ENCODE results near the gene BRD7. TPM values are rescaled to one million over a fixed set of nuclear protein-coding genes. Genes with fewer than 3 reads are reported as not detected.
A peak's percentile ranks its signal among the peaks of the same experiment; 100 is the strongest.

The BRD7 gene
- total and polyA plus RNA-seq, 2 of the 13 experiments (the other 11 are each of a cell fraction or from before 2014, with no cell fraction given) = 82.3 to 149 TPM

DNA sequence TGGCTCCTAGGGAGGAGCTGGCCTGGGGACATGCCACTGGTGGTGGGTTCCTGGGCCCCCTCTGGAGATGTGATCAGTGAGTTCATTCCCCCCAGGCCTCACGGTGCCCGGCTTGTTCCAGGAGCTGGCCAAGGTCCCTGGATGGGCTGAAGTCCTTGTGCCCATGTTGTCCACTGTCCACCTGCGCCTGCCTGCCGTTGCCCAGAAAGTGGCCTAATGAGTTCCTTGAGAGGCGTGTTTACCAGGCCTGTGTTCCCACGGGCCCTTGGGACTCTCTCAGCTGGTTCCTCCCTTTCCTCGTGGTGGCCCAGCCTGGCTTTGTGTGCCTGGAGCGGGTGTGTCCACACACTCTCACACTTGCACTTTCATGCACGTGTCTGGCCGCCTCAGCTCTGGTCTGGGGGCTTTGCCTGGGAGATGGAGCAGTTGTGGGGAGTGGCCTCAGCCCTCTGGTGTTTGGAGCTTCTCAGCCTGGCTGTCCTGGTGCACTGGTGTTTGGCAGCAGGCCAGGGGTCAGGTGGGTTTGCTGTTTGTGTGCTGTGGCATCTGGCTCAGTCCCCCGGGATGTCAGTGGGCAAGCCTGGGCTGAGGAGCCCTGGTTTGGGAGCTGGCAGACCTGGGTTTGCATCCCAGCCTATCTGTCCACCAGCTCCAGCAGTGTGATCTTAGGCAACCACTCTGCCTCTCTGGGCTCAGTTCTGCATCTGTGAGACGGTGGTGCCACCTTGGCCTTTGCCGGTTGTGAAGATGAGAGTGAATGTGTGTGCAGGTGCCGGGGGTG, 84.5 kb downstream of the BRD7 start (continued):
- TF ChIP-seq, protein P1, sequence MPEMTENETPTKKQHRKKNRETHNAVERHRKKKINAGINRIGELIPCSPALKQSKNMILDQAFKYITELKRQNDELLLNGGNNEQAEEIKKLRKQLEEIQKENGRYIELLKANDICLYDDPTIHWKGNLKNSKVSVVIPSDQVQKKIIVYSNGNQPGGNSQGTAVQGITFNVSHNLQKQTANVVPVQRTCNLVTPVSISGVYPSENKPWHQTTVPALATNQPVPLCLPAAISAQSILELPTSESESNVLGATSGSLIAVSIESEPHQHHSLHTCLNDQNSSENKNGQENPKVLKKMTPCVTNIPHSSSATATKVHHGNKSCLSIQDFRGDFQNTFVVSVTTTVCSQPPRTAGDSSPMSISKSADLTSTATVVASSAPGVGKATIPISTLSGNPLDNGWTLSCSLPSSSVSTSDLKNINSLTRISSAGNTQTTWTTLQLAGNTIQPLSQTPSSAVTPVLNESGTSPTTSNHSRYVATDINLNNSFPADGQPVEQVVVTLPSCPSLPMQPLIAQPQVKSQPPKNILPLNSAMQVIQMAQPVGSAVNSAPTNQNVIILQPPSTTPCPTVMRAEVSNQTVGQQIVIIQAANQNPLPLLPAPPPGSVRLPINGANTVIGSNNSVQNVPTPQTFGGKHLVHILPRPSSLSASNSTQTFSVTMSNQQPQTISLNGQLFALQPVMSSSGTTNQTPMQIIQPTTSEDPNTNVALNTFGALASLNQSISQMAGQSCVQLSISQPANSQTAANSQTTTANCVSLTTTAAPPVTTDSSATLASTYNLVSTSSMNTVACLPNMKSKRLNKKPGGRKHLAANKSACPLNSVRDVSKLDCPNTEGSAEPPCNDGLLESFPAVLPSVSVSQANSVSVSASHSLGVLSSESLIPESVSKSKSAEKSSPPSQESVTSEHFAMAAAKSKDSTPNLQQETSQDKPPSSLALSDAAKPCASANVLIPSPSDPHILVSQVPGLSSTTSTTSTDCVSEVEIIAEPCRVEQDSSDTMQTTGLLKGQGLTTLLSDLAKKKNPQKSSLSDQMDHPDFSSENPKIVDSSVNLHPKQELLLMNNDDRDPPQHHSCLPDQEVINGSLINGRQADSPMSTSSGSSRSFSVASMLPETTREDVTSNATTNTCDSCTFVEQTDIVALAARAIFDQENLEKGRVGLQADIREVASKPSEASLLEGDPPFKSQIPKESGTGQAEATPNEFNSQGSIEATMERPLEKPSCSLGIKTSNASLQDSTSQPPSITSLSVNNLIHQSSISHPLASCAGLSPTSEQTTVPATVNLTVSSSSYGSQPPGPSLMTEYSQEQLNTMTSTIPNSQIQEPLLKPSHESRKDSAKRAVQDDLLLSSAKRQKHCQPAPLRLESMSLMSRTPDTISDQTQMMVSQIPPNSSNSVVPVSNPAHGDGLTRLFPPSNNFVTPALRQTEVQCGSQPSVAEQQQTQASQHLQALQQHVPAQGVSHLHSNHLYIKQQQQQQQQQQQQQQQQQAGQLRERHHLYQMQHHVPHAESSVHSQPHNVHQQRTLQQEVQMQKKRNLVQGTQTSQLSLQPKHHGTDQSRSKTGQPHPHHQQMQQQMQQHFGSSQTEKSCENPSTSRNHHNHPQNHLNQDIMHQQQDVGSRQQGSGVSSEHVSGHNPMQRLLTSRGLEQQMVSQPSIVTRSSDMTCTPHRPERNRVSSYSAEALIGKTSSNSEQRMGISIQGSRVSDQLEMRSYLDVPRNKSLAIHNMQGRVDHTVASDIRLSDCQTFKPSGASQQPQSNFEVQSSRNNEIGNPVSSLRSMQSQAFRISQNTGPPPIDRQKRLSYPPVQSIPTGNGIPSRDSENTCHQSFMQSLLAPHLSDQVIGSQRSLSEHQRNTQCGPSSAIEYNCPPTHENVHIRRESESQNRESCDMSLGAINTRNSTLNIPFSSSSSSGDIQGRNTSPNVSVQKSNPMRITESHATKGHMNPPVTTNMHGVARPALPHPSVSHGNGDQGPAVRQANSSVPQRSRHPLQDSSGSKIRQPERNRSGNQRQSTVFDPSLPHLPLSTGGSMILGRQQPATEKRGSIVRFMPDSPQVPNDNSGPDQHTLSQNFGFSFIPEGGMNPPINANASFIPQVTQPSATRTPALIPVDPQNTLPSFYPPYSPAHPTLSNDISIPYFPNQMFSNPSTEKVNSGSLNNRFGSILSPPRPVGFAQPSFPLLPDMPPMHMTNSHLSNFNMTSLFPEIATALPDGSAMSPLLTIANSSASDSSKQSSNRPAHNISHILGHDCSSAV (CRISPR knock-in tag; IDR thresholded peaks at IDR 0.05; ENCODE audit: borderline replicate concordance) = no peak
- TF ChIP-seq REXO4 (CRISPR knock-in tag; IDR thresholded peaks at IDR 0.05; ENCODE audit: borderline replicate concordance) (no peak), ZMYM3 (CRISPR knock-in tag; IDR thresholded peaks at IDR 0.05) (peak; percentile 21; the same call in 1 of the 2 replicates), YY1 (IDR thresholded peaks at IDR 0.05; ENCODE audit: insufficient read depth, insufficient replicate concordance, low read depth, low read length) (no peak), NFE2L1 (CRISPR knock-in tag; IDR thresholded peaks at IDR 0.05; ENCODE audit: borderline replicate concordance) (0 out of 2 replicates have a peak, but pooled peaks have one; percentile 52), ZNF891 (CRISPR knock-in tag; IDR thresholded peaks at IDR 0.05) (0 out of 2 replicates have a peak, but pooled peaks have one; percentile 48), MATR3 (CRISPR knock-in tag; IDR thresholded peaks at IDR 0.05) (0 out of 2 replicates have a peak, but pooled peaks have one; percentile 13), HNRNPL (IDR thresholded peaks at IDR 0.05; ENCODE audit: low read depth, low read length) (peak; percentile 32; the same call in 1 of the 2 replicates), KLF16 (CRISPR knock-in tag; IDR thresholded peaks at IDR 0.05) (0 out of 4 replicates have a peak, but pooled peaks of 1 of the 2 experiments have one; percentile 49), ZNF235 (CRISPR knock-in tag; IDR thresholded peaks at IDR 0.05; ENCODE audit: borderline replicate concordance) (no peak), CEBPG (CRISPR knock-in tag; IDR thresholded peaks at IDR 0.05) (peak; percentile 7; the same call in 1 of the 2 replicates), FLYWCH1 (CRISPR knock-in tag; IDR thresholded peaks at IDR 0.05) (no peak), MTA1 (CRISPR knock-in tag; IDR thresholded peaks at IDR 0.05; ENCODE audit: borderline replicate concordance) (peak; percentile 84; the same call in 1 of the 2 replicates)
- TF ChIP-seq, protein P2, sequence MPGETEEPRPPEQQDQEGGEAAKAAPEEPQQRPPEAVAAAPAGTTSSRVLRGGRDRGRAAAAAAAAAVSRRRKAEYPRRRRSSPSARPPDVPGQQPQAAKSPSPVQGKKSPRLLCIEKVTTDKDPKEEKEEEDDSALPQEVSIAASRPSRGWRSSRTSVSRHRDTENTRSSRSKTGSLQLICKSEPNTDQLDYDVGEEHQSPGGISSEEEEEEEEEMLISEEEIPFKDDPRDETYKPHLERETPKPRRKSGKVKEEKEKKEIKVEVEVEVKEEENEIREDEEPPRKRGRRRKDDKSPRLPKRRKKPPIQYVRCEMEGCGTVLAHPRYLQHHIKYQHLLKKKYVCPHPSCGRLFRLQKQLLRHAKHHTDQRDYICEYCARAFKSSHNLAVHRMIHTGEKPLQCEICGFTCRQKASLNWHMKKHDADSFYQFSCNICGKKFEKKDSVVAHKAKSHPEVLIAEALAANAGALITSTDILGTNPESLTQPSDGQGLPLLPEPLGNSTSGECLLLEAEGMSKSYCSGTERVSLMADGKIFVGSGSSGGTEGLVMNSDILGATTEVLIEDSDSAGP (CRISPR knock-in tag; IDR thresholded peaks at IDR 0.05; ENCODE audit: borderline replicate concordance) = 0 out of 2 replicates have a peak, but pooled peaks have one; percentile 41
- TF ChIP-seq, protein P3, sequence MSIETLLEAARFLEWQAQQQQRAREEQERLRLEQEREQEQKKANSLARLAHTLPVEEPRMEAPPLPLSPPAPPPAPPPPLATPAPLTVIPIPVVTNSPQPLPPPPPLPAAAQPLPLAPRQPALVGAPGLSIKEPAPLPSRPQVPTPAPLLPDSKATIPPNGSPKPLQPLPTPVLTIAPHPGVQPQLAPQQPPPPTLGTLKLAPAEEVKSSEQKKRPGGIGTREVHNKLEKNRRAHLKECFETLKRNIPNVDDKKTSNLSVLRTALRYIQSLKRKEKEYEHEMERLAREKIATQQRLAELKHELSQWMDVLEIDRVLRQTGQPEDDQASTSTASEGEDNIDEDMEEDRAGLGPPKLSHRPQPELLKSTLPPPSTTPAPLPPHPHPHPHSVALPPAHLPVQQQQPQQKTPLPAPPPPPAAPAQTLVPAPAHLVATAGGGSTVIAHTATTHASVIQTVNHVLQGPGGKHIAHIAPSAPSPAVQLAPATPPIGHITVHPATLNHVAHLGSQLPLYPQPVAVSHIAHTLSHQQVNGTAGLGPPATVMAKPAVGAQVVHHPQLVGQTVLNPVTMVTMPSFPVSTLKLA (IDR thresholded peaks at IDR 0.05) = no peak

Measured in HepG2 (cell line).